Activated effector memory CD4-positive, alpha-beta T cell treated with Interleukin-2 at 50 U/mL for 16 hours (primary cell): ENCODE measurements around the gene PTPN9.
"Not testable (repeated sequence)": the region's sequence is repeated elsewhere in the genome, so short reads cannot be mapped to it uniquely, and the experiment has no call there.

Experiments
- DNase-seq: peaks from one replicate; pipeline ENCODE4 v3.0.0-alpha.2; 2020

The PTPN9 gene

GRCh38 chr15:75452364-75452864 lies 126.7 kb downstream of the PTPN9 start:
- DNase-seq = peak; percentile 76

GRCh38 chr15:75451674-75452363 lies 127.3 kb downstream of the PTPN9 start, which contains the start of gene SIN3A:
Gene SIN3A, minus strand, starts transcription at chr15:75451690. Its CDS starts 21,315 bp downstream, at chr15:75430375.
- peak; percentile 98 for DNase-seq

- DNase-seq = no peak
Measured at GRCh38 chr15:75451202-75451673, 127.9 kb downstream of the PTPN9 start.

- DNase-seq = peak; percentile 94
Measured at GRCh38 chr15:75450307-75451201, 128.6 kb downstream of the PTPN9 start.

GRCh38 chr15:75449585-75450306 lies 129.4 kb downstream of the PTPN9 start:
- DNase-seq = no peak

- not testable (repeated sequence) for DNase-seq
Measured at GRCh38 chr15:75448171-75448570, 130.9 kb downstream of the PTPN9 start.

GRCh38 chr15:75446151-75446550 lies 133.0 kb downstream of the PTPN9 start:
- no peak for DNase-seq

GRCh38 chr15:75445324-75445723 lies 133.8 kb downstream of the PTPN9 start:
- DNase-seq = not testable (repeated sequence)

- not testable (repeated sequence) for DNase-seq
Measured at GRCh38 chr15:75443972-75444453, 135.1 kb downstream of the PTPN9 start.

- no peak for DNase-seq
Measured at GRCh38 chr15:75437721-75438120, 141.4 kb downstream of the PTPN9 start.

GRCh38 chr15:75436881-75437280 lies 142.2 kb downstream of the PTPN9 start:
- no peak for DNase-seq

GRCh38 chr15:75431682-75432081 lies 147.4 kb downstream of the PTPN9 start:
- DNase-seq = no peak

- no peak for DNase-seq
Measured at GRCh38 chr15:75431270-75431669, 147.8 kb downstream of the PTPN9 start.

- no peak for DNase-seq
Measured at GRCh38 chr15:75430259-75430658, 148.9 kb downstream of the PTPN9 start.

GRCh38 chr15:75428152-75428551 lies 151.0 kb downstream of the PTPN9 start:
- no peak for DNase-seq

GRCh38 chr15:75425966-75426500 lies 153.1 kb downstream of the PTPN9 start:
- no peak for DNase-seq

GRCh38 chr15:75422554-75422953 lies 156.6 kb downstream of the PTPN9 start:
- no peak for DNase-seq

GRCh38 chr15:75420698-75421097 lies 158.4 kb downstream of the PTPN9 start:
- no peak for DNase-seq

- DNase-seq = no peak
Measured at GRCh38 chr15:75416584-75416983, 162.5 kb downstream of the PTPN9 start.
